IMR-90 (cell line): Measurements from ENCODE around the gene WDR27. TPM values are rescaled to one million over a fixed set of nuclear protein-coding genes. Genes with fewer than 3 reads are reported as not detected.

Source experiments
- ATAC-seq: fragments of 200-7000 bp; cut with Tn5 transposase; 2 replicates; pipeline ENCODE4 v1.9.1; 2020; ENCODE audit warnings: low read depth, mild to moderate bottlenecking, moderate library complexity
- BruUV-seq: library from RNA; stranded (reverse); fragments of 400-500 nt; replicated peaks from 2 replicates; lab custom pipeline; 2021; lab: Mats Ljungman, UMichigan
- CTCF ChIA-PET: fragments of 300-600 bp; formaldehyde crosslinking; extraction: SDS; loops from one replicate; lab custom pipeline; 2021; ENCODE audit warnings: antibody characterized with exemption; lab: Yijun Ruan, JAX
- POLR2A ChIA-PET: fragments of 300-600 bp; sonication (Branson Sonifier 250); formaldehyde crosslinking; loops from one replicate; lab custom pipeline; 2022; ENCODE audit warnings: antibody characterized with exemption; ENCODE audit not compliant: unreplicated experiment; lab: Charles Lee
- DNase-seq: peaks from one replicate; pipeline ENCODE4 v3.0.0; 2013
- H2AFZ ChIP-seq: replicated peaks from 2 replicates; pipeline ENCODE3; 2013; ENCODE audit warnings: low read length, mild to moderate bottlenecking; ENCODE audit not compliant: poor library complexity
- H2AK5ac ChIP-seq: 2 replicates; pipeline ENCODE4 v1.6.1; 2013; ENCODE audit warnings: low read depth, low read length, inconsistent platforms
- H2AK9ac ChIP-seq: replicated peaks from 2 replicates; pipeline ENCODE3; 2013; ENCODE audit warnings: mild to moderate bottlenecking, low read depth, low read length, moderate library complexity; ENCODE audit not compliant: poor library complexity
- H2BK120ac ChIP-seq: 2 replicates; pipeline ENCODE4 v1.6.1; 2013; ENCODE audit warnings: low read depth, low read length, inconsistent platforms
- H2BK15ac ChIP-seq: 3 replicates; pipeline ENCODE4 v1.6.1; 2013; ENCODE audit warnings: low read depth, low read length, inconsistent platforms
- H2BK20ac ChIP-seq: 2 replicates; pipeline ENCODE4 v1.6.1; 2013; ENCODE audit warnings: low read depth, mild to moderate bottlenecking, inconsistent platforms, low read length, moderate library complexity
- H2BK5ac ChIP-seq: 2 replicates; pipeline ENCODE4 v1.6.1; 2013; ENCODE audit warnings: mild to moderate bottlenecking, low read depth, low read length, inconsistent platforms; ENCODE audit not compliant: poor library complexity, severe bottlenecking
- H3K14ac ChIP-seq: replicated peaks from 2 replicates; pipeline ENCODE4 v1.6.1; 2013; ENCODE audit warnings: low read depth, low read length, inconsistent platforms
- H3K18ac ChIP-seq: 2 replicates; pipeline ENCODE4 v1.6.1; 2013; ENCODE audit warnings: low read depth, low read length, control low read depth
- H3K23ac ChIP-seq: 2 replicates; pipeline ENCODE4 v1.6.1; 2013; ENCODE audit warnings: low read depth, low read length, inconsistent platforms
- H3K27ac ChIP-seq: 2 replicates; pipeline ENCODE4 v1.5.1; 2013; ENCODE audit warnings: mild to moderate bottlenecking, control low read depth, low read length; ENCODE audit not compliant: insufficient read depth
- H3K27me3 ChIP-seq: 2 replicates; pipeline ENCODE4 v1.6.1; 2013; ENCODE audit warnings: low read length; ENCODE audit not compliant: control insufficient read depth, insufficient read depth
- H3K36me3 ChIP-seq: 2 replicates; pipeline ENCODE4 v1.6.1; 2013; ENCODE audit warnings: low read length, mixed read lengths; ENCODE audit not compliant: control insufficient read depth, insufficient read depth
- H3K4ac ChIP-seq: 2 replicates; pipeline ENCODE4 v1.6.1; 2013; ENCODE audit warnings: low read depth, low read length, inconsistent platforms
- H3K4me1 ChIP-seq: 2 replicates; pipeline ENCODE4 v1.6.1; 2013; ENCODE audit warnings: low read length, mixed read lengths; ENCODE audit not compliant: control insufficient read depth, insufficient read depth
- H3K4me2 ChIP-seq: 2 replicates; pipeline ENCODE4 v1.6.1; 2013; ENCODE audit warnings: low read depth, mild to moderate bottlenecking, control low read depth, low read length, moderate library complexity
- H3K4me3 ChIP-seq: 2 replicates; pipeline ENCODE4 v1.5.1; 2013; ENCODE audit warnings: low read depth, mild to moderate bottlenecking, control low read depth, low read length, moderate library complexity; ENCODE audit not compliant: insufficient read depth
- H3K56ac ChIP-seq: 2 replicates; pipeline ENCODE4 v1.6.1; 2013; ENCODE audit warnings: low read length, inconsistent platforms; ENCODE audit not compliant: insufficient read depth; ENCODE audit errors: extremely low read depth
- H3K79me1 ChIP-seq, 2 experiments: 2 replicates each; pipeline ENCODE4 v1.6.1; 2013; ENCODE audit warnings: low read length in 2 of 2, inconsistent platforms in 1 of 2, low read depth in 1 of 2
- H3K9ac ChIP-seq: 2 replicates; pipeline ENCODE4 v1.6.1; 2013; ENCODE audit warnings: low read depth, low read length, control low read depth
- H3K9me1 ChIP-seq: 2 replicates; pipeline ENCODE4 v1.6.1; 2013; ENCODE audit warnings: low read length, inconsistent platforms; ENCODE audit not compliant: insufficient read depth
- H3K9me3 ChIP-seq: 2 replicates; pipeline ENCODE4 v1.6.1; 2013; ENCODE audit warnings: low read length; ENCODE audit not compliant: control insufficient read depth, insufficient read depth
- H4K20me1 ChIP-seq: 2 replicates; pipeline ENCODE4 v1.6.1; 2013; ENCODE audit warnings: low read length, inconsistent platforms; ENCODE audit not compliant: insufficient read depth
- H4K5ac ChIP-seq: 2 replicates; pipeline ENCODE4 v1.6.1; 2013; ENCODE audit warnings: mild to moderate bottlenecking, low read depth, low read length, control low read depth
- H4K8ac ChIP-seq, 2 experiments: 2 replicates each; pipeline ENCODE4 v1.6.1; 2013; ENCODE audit warnings: low read depth in 2 of 2, low read length in 2 of 2, control low read depth in 1 of 2, inconsistent platforms in 1 of 2
- H4K91ac ChIP-seq: 2 replicates; pipeline ENCODE4 v1.6.1; 2013; ENCODE audit warnings: low read depth, low read length, inconsistent platforms; ENCODE audit not compliant: insufficient read depth
- BHLHE40 ChIP-seq: fragments of 150-350 bp; IDR thresholded peaks from 2 replicates; pipeline ENCODE4 v1.6.1; 2016; ENCODE audit warnings: mild to moderate bottlenecking, low read depth, low read length
- CEBPB ChIP-seq: IDR thresholded peaks from 2 replicates; pipeline ENCODE4 v1.6.1; 2012; ENCODE audit warnings: low read depth, low read length, improper control_type of control experiment
- CHD1 ChIP-seq: IDR thresholded peaks from 2 replicates; pipeline ENCODE4 v1.6.1; 2012; ENCODE audit warnings: low read depth, low read length, improper control_type of control experiment
- FOS ChIP-seq: fragments of 150-350 bp; IDR thresholded peaks from 2 replicates; pipeline ENCODE4 v1.6.1; 2016; ENCODE audit warnings: low read depth, low read length
- MAFK ChIP-seq: IDR thresholded peaks from 2 replicates; pipeline ENCODE4 v1.6.1; 2012; ENCODE audit warnings: low read depth, low read length, improper control_type of control experiment
- MAZ ChIP-seq: IDR thresholded peaks from 2 replicates; pipeline ENCODE4 v1.6.1; 2012; ENCODE audit warnings: low read depth, mild to moderate bottlenecking, low read length, improper control_type of control experiment, moderate library complexity, borderline replicate concordance
- MXI1 ChIP-seq: IDR thresholded peaks from 2 replicates; pipeline ENCODE4 v1.6.1; 2012; ENCODE audit warnings: low read depth, mild to moderate bottlenecking, low read length, moderate library complexity, borderline replicate concordance
- NFE2L2 ChIP-seq: fragments of 150-350 bp; IDR thresholded peaks from 2 replicates; pipeline ENCODE4 v1.6.1; 2016; ENCODE audit warnings: low read depth, mild to moderate bottlenecking, low read length
- POLR2A ChIP-seq: IDR thresholded peaks from 2 replicates; pipeline ENCODE4 v1.6.1; 2012; ENCODE audit warnings: mild to moderate bottlenecking, low read depth, low read length
- RFX5 ChIP-seq: IDR thresholded peaks from 2 replicates; pipeline ENCODE4 v1.8.0; 2012; ENCODE audit warnings: low read depth, mild to moderate bottlenecking, low read length, moderate library complexity
- WGBS, 2 experiments: methylation state at CpG; one replicate each; pipeline versions ENCODE4 v1.1.5 to v1.1.7; 2013; ENCODE audit warnings: missing lambda C conversion rate in 2 of 2; ENCODE audit not compliant: insufficient read length in 1 of 2; ENCODE audit errors: extremely low coverage in 2 of 2; 5-methylcytosine and 5-hydroxymethylcytosine counted together
- dilution Hi-C: fragments of 300-500 bp; cut with HindIII; formaldehyde crosslinking; loops from one replicate; pipeline ENCODE4 v1.14.3; 2018; ENCODE audit warnings: low sequenced_read_pairs; ENCODE audit not compliant: unreplicated experiment
- in situ Hi-C: fragments of 300-500 bp; cut with MboI; formaldehyde crosslinking; loops from 3 replicates; pipeline ENCODE4 v1.14.3; 2019; ENCODE audit warnings: low sequenced_read_pairs, inconsistent platforms, mixed read lengths
- intact Hi-C: fragments of 100-400 bp; cut with micrococcal nuclease; formaldehyde crosslinking; loops from 2 replicates; pipeline ENCODE4 v1.10.0; 2022
- polyA plus RNA-seq, 3 experiments: library from polyadenylated mRNA; depleted of rRNA; stranded (reverse); fragments of >200 nt; gene quantifications; 2 replicates each; pipeline ENCODE4 v1.2.3, GENCODE V29; 2012; ENCODE audit warnings: low replicate concordance in 1 of 3
- total RNA-seq: library from RNA; depleted of rRNA; stranded (reverse); fragments of >200 nt; gene quantifications from 2 replicates; pipeline ENCODE4 v1.2.3, GENCODE V29; 2012
- TF ChIP-seq, protein P1 (sequence below): fragments of 150-350 bp; IDR thresholded peaks from 2 replicates; pipeline ENCODE4 v1.6.1; 2016; ENCODE audit warnings: low read depth, mild to moderate bottlenecking, low read length, moderate library complexity, borderline replicate concordance
- TF ChIP-seq, protein P2 (sequence below): conservative IDR thresholded peaks from 2 replicates; pipeline ENCODE4 v1.5.1; 2012; ENCODE audit warnings: mild to moderate bottlenecking, low read depth, low read length, improper control_type of control experiment
- TF ChIP-seq, protein P3 (sequence below): fragments of 150-350 bp; IDR thresholded peaks from 2 replicates; pipeline ENCODE4 v1.6.1; 2017; ENCODE audit warnings: mild to moderate bottlenecking, antibody characterized with exemption, low read length, low read depth

Gene WDR27
- total and polyA plus RNA-seq, 2 of the 4 experiments (the other 2 are of a cell fraction) = 7.0 to 18.5 TPM

DNA sequence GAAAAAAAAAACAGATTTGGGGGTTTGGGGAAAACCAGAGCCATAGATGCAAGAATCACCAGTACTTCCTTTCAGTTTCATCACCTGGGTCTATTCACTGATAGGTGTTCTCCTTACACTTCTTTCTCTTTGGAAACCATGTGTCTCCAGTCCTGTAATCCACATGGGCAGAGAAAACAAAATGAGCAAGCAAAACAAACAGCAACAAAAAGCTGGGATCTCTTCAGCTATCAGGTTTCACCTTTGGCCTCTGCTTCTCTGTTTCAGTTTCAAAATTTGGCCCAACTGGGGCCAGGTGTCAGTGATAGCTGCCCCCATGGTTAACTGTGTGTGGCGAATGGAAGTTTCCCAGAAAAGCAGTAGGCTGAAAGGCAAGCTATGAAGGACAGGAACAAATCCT lies 228.2 kb downstream of the WDR27 start:
- Histone ChIP-seq H2AFZ (no peak overlapping the region), H3K9ac (no peak overlapping the region), H3K56ac (no peak overlapping the region), H4K8ac (no peak overlapping the region), H4K5ac (no peak overlapping the region), H4K20me1 (no peaks in the 10 kb centered on the region), H3K4me1 (no peaks in the 10 kb centered on the region), H3K27ac (no peak overlapping the region), H4K91ac (no peak overlapping the region), H2AK5ac (no peak overlapping the region), H3K4ac (no peak overlapping the region), H3K36me3 (no peaks in the 10 kb centered on the region), H3K27me3 (no peaks in the 10 kb centered on the region), H3K23ac (no peak overlapping the region), H3K9me3 (peaks cover 2% of the 10 kb centered on the region; the same call in 1 of the 2 replicates), H2BK5ac (no peak overlapping the region), H2AK9ac (no peak overlapping the region), H3K4me3 (no peak overlapping the region), H3K18ac (no peak overlapping the region), H3K79me1 (no peaks in the 10 kb centered on the region), H3K4me2 (no peak overlapping the region), H2BK120ac (no peak overlapping the region), H2BK15ac (no peak overlapping the region), H3K14ac (no peak overlapping the region), H3K9me1 (no peaks in the 10 kb centered on the region), H2BK20ac (no peak overlapping the region)
- BruUV-seq = no TSS peak
- dilution Hi-C loops (no loop called here), in situ Hi-C loops (no loop called here), intact Hi-C loops (no loop called here)
- no peak for DNase-seq
- ChIA-PET POLR2A (no interaction called here), CTCF (interaction anchor here (0.7 kb wide), 1 partner anchor 68 kb away, joined by 3 read pairs; no protein-coding TSS in a partner anchor)
- TF ChIP-seq, protein P1, sequence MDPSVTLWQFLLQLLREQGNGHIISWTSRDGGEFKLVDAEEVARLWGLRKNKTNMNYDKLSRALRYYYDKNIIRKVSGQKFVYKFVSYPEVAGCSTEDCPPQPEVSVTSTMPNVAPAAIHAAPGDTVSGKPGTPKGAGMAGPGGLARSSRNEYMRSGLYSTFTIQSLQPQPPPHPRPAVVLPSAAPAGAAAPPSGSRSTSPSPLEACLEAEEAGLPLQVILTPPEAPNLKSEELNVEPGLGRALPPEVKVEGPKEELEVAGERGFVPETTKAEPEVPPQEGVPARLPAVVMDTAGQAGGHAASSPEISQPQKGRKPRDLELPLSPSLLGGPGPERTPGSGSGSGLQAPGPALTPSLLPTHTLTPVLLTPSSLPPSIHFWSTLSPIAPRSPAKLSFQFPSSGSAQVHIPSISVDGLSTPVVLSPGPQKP = no peak
- no peak for TF ChIP-seq CEBPB
- no peak for TF ChIP-seq RFX5
- TF ChIP-seq, protein P2, sequence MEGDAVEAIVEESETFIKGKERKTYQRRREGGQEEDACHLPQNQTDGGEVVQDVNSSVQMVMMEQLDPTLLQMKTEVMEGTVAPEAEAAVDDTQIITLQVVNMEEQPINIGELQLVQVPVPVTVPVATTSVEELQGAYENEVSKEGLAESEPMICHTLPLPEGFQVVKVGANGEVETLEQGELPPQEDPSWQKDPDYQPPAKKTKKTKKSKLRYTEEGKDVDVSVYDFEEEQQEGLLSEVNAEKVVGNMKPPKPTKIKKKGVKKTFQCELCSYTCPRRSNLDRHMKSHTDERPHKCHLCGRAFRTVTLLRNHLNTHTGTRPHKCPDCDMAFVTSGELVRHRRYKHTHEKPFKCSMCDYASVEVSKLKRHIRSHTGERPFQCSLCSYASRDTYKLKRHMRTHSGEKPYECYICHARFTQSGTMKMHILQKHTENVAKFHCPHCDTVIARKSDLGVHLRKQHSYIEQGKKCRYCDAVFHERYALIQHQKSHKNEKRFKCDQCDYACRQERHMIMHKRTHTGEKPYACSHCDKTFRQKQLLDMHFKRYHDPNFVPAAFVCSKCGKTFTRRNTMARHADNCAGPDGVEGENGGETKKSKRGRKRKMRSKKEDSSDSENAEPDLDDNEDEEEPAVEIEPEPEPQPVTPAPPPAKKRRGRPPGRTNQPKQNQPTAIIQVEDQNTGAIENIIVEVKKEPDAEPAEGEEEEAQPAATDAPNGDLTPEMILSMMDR = no peak
- TF ChIP-seq FOS = no peak
- TF ChIP-seq, protein P3, sequence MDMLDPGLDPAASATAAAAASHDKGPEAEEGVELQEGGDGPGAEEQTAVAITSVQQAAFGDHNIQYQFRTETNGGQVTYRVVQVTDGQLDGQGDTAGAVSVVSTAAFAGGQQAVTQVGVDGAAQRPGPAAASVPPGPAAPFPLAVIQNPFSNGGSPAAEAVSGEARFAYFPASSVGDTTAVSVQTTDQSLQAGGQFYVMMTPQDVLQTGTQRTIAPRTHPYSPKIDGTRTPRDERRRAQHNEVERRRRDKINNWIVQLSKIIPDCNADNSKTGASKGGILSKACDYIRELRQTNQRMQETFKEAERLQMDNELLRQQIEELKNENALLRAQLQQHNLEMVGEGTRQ = no peak
- TF ChIP-seq POLR2A = no peak
- TF ChIP-seq NFE2L2 = no peak
- no peak for TF ChIP-seq CHD1
- TF ChIP-seq MXI1 = no peak
- TF ChIP-seq MAZ = no peak
- no peak for TF ChIP-seq MAFK
- TF ChIP-seq BHLHE40 = no peak
- ATAC-seq = no peak
- no CpG with 5 or more reads among the region's 1 CpG for WGBS, 2 experiments
